Chondrocyte (in vitro differentiated cells): ENCODE data around the gene NEDD8. TPM values are rescaled to one million over a fixed set of nuclear protein-coding genes. Genes with fewer than 3 reads are reported as not detected.

Experiments
- DNase-seq: peaks from one replicate; pipeline ENCODE4 v3.0.0; 2021; ENCODE audit warnings: mixed read lengths, low spot score
- H3K27ac Mint-ChIP-seq: one replicate; pipeline ENCODE4 v1.8.0; 2021; ENCODE audit warnings: mild to moderate bottlenecking, moderate library complexity, mixed read lengths; ENCODE audit not compliant: unreplicated experiment
- H3K27me3 Mint-ChIP-seq: 2 replicates; pipeline ENCODE4 v1.8.0; 2021; ENCODE audit warnings: low read depth, mixed read lengths
- H3K36me3 Mint-ChIP-seq: 2 replicates; pipeline ENCODE4 v1.8.0; 2021; ENCODE audit warnings: low read depth, mixed read lengths
- H3K4me1 Mint-ChIP-seq: 2 replicates; pipeline ENCODE4 v1.8.0; 2021; ENCODE audit warnings: low read depth, mild to moderate bottlenecking, mixed read lengths
- H3K4me3 Mint-ChIP-seq: one replicate; pipeline ENCODE4 v1.8.0; 2021; ENCODE audit warnings: mild to moderate bottlenecking, moderate library complexity, mixed read lengths; ENCODE audit not compliant: unreplicated experiment
- H3K9me3 Mint-ChIP-seq: 2 replicates; pipeline ENCODE4 v1.8.0; 2021; ENCODE audit warnings: low read depth, mixed read lengths
- total RNA-seq: library from RNA; stranded (reverse); gene quantifications from 3 replicates; pipeline ENCODE4 v1.2.1, GENCODE V29; 2021
- TF ChIP-seq, protein P1 (sequence below): fragments of 200-600 bp; sonication (generic); IDR thresholded peaks from 2 replicates; pipeline ENCODE4 v1.5.0; 2021; ENCODE audit warnings: antibody characterized with exemption, mild to moderate bottlenecking, moderate library complexity

The NEDD8 gene
- total RNA-seq, 1 donor from 2014 or later = 154 TPM

DNA sequence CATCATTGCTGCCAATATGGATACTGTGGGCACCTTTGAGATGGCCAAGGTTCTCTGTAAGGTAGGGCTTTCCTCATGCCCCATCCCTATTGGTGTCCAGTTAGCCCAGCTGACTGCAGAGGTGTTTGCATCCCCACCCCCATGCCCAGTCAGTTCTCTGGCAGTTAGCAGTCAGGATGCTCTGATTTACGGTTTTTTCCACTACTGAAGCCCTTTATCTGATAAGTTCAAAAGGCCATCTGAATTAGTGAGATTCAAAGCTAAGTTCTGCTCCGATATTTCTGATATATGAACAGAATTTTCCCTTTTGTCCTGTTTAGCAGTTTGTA is 1.3 kb upstream of the NEDD8 start:
- H3K27ac Mint-ChIP-seq = peak overlapping the region; percentile 15
- peak overlapping the region; percentile 98 for H3K4me3 Mint-ChIP-seq
- TF ChIP-seq, protein P1, sequence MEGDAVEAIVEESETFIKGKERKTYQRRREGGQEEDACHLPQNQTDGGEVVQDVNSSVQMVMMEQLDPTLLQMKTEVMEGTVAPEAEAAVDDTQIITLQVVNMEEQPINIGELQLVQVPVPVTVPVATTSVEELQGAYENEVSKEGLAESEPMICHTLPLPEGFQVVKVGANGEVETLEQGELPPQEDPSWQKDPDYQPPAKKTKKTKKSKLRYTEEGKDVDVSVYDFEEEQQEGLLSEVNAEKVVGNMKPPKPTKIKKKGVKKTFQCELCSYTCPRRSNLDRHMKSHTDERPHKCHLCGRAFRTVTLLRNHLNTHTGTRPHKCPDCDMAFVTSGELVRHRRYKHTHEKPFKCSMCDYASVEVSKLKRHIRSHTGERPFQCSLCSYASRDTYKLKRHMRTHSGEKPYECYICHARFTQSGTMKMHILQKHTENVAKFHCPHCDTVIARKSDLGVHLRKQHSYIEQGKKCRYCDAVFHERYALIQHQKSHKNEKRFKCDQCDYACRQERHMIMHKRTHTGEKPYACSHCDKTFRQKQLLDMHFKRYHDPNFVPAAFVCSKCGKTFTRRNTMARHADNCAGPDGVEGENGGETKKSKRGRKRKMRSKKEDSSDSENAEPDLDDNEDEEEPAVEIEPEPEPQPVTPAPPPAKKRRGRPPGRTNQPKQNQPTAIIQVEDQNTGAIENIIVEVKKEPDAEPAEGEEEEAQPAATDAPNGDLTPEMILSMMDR = no peak
- H3K36me3 Mint-ChIP-seq = peaks cover 21% of the 10 kb centered on the region
- peaks cover 54% of the 10 kb centered on the region for H3K4me1 Mint-ChIP-seq
- no peaks in the 10 kb centered on the region for H3K9me3 Mint-ChIP-seq
- DNase-seq = no peak
- H3K27me3 Mint-ChIP-seq = no peaks in the 10 kb centered on the region

DNA sequence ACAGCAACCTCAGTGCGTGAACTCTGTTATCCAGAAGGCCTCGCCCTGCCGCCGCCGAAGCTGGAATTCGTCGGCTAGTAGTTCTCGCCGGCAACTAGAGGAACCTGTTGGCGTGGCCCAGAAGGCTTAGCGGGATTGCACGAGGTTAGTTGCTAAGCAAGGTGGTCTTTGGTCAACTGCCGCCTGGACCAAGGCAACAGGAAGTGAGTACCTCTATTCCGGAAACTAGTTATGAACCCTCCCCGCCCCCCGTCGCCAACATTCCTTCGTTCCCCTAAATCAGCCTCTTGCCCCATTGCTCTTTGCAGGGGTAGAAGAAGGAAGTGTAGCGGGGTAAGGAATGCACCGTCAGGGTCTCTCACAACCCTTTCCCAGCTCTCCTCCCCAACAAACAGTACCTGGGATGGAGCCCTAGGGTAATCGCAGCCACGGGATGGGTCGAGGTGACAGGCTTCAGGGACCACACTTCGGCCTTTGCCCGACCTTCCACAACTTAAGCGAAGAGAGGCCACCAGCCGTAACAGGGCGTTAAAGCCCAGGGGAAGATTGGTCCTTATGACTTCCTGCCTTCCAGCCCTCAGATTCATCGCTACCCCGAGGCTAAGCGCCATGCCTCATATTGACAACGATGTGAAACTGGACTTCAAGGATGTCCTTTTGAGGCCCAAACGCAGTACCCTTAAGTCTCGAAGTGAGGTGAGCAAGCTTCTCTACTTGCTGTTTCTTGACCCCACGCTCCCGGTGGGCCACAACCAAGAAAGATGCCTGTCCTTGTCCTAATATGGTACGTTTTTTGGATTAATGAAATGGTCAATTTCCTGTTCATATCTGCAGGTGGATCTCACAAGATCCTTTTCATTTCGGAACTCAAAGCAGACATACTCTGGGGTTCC is 724 bp upstream of the NEDD8 start, which contains the start of gene GMPR2:
GMPR2 (plus strand) TSS at position 285 of the 893 bp plus-strand sequence; CDS start at position 610, 325 bp downstream.
- Mint-ChIP-seq H3K9me3 (no peaks in the 10 kb centered on the region), H3K4me1 (peaks cover 48% of the 10 kb centered on the region), H3K4me3 (peak within 1 kb of the TSS; percentile 98), H3K27ac (peak within 1 kb of the TSS; percentile 100), H3K36me3 (peaks cover 16% of the 10 kb centered on the region), H3K27me3 (no peaks in the 10 kb centered on the region)
- DNase-seq = no peak
- TF ChIP-seq, protein P1 = peak; percentile 1

DNA sequence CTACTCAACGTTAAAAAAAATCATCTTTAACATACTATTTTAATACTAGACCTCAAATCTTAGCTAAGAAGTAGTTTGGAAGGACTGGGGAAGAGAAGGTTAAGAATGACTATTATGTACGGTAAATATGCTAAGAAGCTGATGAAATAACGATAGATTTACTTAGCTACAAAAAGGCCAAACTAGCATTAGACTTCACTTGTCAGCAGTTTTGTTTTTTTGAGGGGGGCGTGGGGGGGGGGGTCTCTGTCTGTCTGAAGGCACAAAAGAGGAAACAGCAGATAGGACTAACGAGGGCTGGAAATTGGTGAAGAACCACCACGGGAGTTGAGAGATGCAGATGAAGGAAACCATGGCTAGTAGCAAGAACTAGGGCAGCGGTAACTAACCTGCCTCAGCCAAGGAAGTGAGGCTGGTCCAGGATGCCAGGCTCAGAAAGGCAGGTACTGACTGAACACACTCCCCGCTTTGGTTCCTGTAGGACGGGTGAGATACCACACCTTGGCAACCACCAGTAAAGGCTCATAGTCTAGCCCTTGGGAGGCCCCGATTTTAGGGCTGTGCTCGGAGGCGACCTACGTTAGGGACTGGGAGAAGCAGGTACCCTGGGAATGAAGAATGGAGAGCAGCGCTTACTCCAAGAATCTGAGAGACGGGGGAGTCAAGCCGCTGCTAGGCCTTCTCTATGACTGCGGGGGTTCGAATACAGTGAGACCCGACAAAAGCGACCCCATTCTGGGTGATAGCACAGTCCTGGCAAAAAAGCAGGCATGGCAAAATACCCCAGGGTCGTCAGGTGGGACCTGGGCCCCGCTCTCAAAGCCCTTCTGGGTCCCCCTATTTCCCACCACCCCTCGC is 675 bp downstream of the NEDD8 start:
- TF ChIP-seq, protein P1 = no peak
- H3K27ac Mint-ChIP-seq = peak overlapping the region; percentile 100
- peaks cover 8% of the 10 kb centered on the region for H3K36me3 Mint-ChIP-seq
- peak overlapping the region; percentile 98 for H3K4me3 Mint-ChIP-seq
- H3K4me1 Mint-ChIP-seq = peaks cover 46% of the 10 kb centered on the region
- DNase-seq = no peak
- no peaks in the 10 kb centered on the region for H3K9me3 Mint-ChIP-seq
- no peaks in the 10 kb centered on the region for H3K27me3 Mint-ChIP-seq

DNA sequence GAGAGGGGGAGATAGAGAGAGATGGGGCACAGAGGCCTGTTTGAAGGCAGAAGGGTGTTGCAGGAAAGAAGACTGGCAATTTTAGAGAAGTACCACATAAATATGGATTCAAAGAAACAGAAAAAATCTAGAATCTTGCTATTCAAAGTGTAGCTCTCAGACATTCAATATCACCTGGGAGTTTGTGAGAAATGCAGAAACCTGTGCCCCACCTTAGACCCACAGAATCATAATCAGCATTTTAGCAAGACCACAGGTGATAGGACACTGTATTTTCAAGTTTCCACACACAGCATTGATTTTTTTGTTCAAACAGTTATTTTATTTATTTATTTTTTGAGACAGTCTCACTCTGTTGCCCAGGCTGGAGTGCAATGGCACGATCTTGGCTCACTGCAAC is 3.3 kb downstream of the NEDD8 start:
- Mint-ChIP-seq H3K27ac (no peak overlapping the region), H3K27me3 (no peaks in the 10 kb centered on the region), H3K9me3 (no peaks in the 10 kb centered on the region), H3K4me1 (peaks cover 34% of the 10 kb centered on the region), H3K4me3 (no peak overlapping the region), H3K36me3 (peaks cover 4% of the 10 kb centered on the region)
- TF ChIP-seq, protein P1 = no peak
- DNase-seq = no peak

DNA sequence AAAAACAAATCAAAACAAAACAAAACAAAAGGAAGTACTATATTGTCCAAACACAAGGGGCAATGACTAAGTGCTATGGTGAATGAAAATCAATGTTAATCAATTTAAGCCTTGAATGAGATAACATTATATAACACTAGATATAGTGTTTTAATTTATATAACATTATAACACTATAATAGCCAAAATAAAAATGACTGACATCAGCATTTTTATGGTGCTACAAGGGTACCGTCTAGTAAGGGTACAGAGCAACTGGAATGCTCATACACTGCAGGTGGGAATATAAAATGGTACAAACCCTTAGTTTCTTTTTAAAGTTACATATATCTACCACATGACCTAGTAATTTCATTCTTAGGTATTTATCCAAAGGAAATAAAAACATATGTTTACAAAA is 5.7 kb downstream of the NEDD8 start:
- no peak overlapping the region for H3K4me3 Mint-ChIP-seq
- no peak overlapping the region for H3K27ac Mint-ChIP-seq
- DNase-seq = no peak
- TF ChIP-seq, protein P1 = no peak
- peaks cover 4% of the 10 kb centered on the region for H3K36me3 Mint-ChIP-seq
- no peaks in the 10 kb centered on the region for H3K27me3 Mint-ChIP-seq
- peaks cover 22% of the 10 kb centered on the region for H3K4me1 Mint-ChIP-seq
- no peaks in the 10 kb centered on the region for H3K9me3 Mint-ChIP-seq
